GM12878 (cell line): ENCODE measurements around the gene RETREG3. TPM values are rescaled to one million over a fixed set of nuclear protein-coding genes. Genes with fewer than 3 reads are reported as not detected.

ENCODE experiments used
- ATAC-seq: fragments of 200-7000 bp; cut with Tn5 transposase; 3 replicates; pipeline ENCODE4 v1.9.1; 2020; ENCODE audit warnings: mild to moderate bottlenecking, moderate library complexity
- BruUV-seq: library from RNA; stranded (reverse); fragments of 400-500 nt; replicated peaks from 2 replicates; lab custom pipeline; 2021; lab: Mats Ljungman, UMichigan
- CTCF ChIA-PET: fragments of 300-600 bp; sonication (Branson Sonifier 250); formaldehyde crosslinking; extraction: SDS; loops from one replicate; lab custom pipeline; 2021; ENCODE audit warnings: inconsistent platforms; lab: Yijun Ruan, JAX
- POLR2A ChIA-PET: fragments of 350-600 bp; formaldehyde crosslinking; extraction: SDS; loops from one replicate; lab custom pipeline; 2021; ENCODE audit warnings: inconsistent platforms; lab: Charles Lee
- RAD21 ChIA-PET: fragments of 300-600 bp; sonication (Branson Sonifier 250); formaldehyde crosslinking; loops from one replicate; lab custom pipeline; 2023; ENCODE audit warnings: antibody characterized with exemption; ENCODE audit not compliant: unreplicated experiment; lab: Charles Lee
- SMC1A ChIA-PET: fragments of 300-600 bp; sonication (Branson Sonifier 250); formaldehyde crosslinking; loops from one replicate; lab custom pipeline; 2023; ENCODE audit not compliant: unreplicated experiment, uncharacterized antibody; lab: Charles Lee
- DNase-seq: peaks from one replicate; pipeline ENCODE4 v3.0.0-alpha.2; 2011; ENCODE audit warnings: low read depth, low spot score
- FAIRE-seq: peaks from 3 replicates; lab custom pipeline; 2011; peaks lifted over from hg19 to GRCh38; lab: Jason Lieb, UNC
- H2AFZ ChIP-seq: 2 replicates; pipeline ENCODE4 v1.6.0; 2011; ENCODE audit warnings: low read depth, low read length, control low read depth; ENCODE audit not compliant: control insufficient read depth
- H3K27ac ChIP-seq: 2 replicates; pipeline ENCODE4 v1.5.1; 2011; ENCODE audit warnings: control low read depth; ENCODE audit not compliant: control insufficient read depth, insufficient read depth
- H3K27me3 ChIP-seq, 2 experiments: replicated peaks in 1 of 2; 2 replicates each; pipeline versions ENCODE4 v1.6.0 to v1.6.1; 2011; ENCODE audit warnings: low read length in 1 of 2; ENCODE audit not compliant: control insufficient read depth in 2 of 2, insufficient read depth in 2 of 2
- H3K36me3 ChIP-seq, 2 experiments: 2 replicates each; pipeline ENCODE4 v1.5.1; 2011; ENCODE audit warnings: low read length in 1 of 2; ENCODE audit not compliant: control insufficient read depth in 2 of 2, insufficient read depth in 2 of 2
- H3K4me1 ChIP-seq: 2 replicates; pipeline ENCODE4 v1.6.1; 2011; ENCODE audit warnings: mild to moderate bottlenecking, low read length, moderate library complexity, mixed read lengths; ENCODE audit not compliant: control insufficient read depth, insufficient read depth
- H3K4me2 ChIP-seq: 2 replicates; pipeline ENCODE4 v1.6.0; 2011; ENCODE audit warnings: control low read depth; ENCODE audit not compliant: control insufficient read depth, insufficient read depth
- H3K4me3 ChIP-seq: fragments of 200-600 bp; sonication (generic); 2 replicates; pipeline ENCODE4 v1.5.1; 2016
- H3K79me2 ChIP-seq: 2 replicates; pipeline ENCODE4 v1.6.0; 2011; ENCODE audit warnings: low read length; ENCODE audit not compliant: control insufficient read depth, insufficient read depth
- H3K9ac ChIP-seq: 2 replicates; pipeline ENCODE4 v1.8.0; 2011; ENCODE audit warnings: low read length, control low read depth, mixed read lengths; ENCODE audit not compliant: control insufficient read depth, insufficient read depth
- H3K9me3 ChIP-seq: replicated peaks from 3 replicates; pipeline ENCODE4 v1.5.1; 2011; ENCODE audit warnings: mild to moderate bottlenecking, low read length; ENCODE audit not compliant: control insufficient read depth, insufficient read depth
- H4K20me1 ChIP-seq: 2 replicates; pipeline ENCODE4 v1.6.0; 2011; ENCODE audit not compliant: control insufficient read depth, insufficient read depth
- CREB1 ChIP-seq: IDR thresholded peaks from 2 replicates; pipeline ENCODE4 v1.6.1; 2012; ENCODE audit warnings: low read depth, mild to moderate bottlenecking, inconsistent platforms
- EED ChIP-seq: sonication (generic); IDR thresholded peaks from 2 replicates; pipeline ENCODE4 v1.6.1; 2016; ENCODE audit warnings: antibody characterized with exemption, low read depth
- EP300 ChIP-seq, 2 experiments: fragments of 150-350 bp in 1 of 2; IDR thresholded peaks; 2 replicates each; pipeline ENCODE4 v1.6.1; 2011 to 2012; ENCODE audit warnings: low read depth in 2 of 2, low read length in 2 of 2, borderline replicate concordance in 1 of 2, improper control_type of control experiment in 1 of 2, inconsistent platforms in 1 of 2; ENCODE audit not compliant: control insufficient read depth in 1 of 2
- FOXK2 ChIP-seq: fragments of 450-650 bp; IDR thresholded peaks from 2 replicates; pipeline ENCODE4 v1.6.1; 2017; ENCODE audit warnings: mild to moderate bottlenecking, moderate library complexity
- HDGF ChIP-seq: fragments of 450-650 bp; IDR thresholded peaks from 2 replicates; pipeline ENCODE4 v1.6.1; 2016; ENCODE audit warnings: antibody characterized with exemption
- IKZF1 ChIP-seq: fragments of 450-650 bp; conservative IDR thresholded peaks from 2 replicates; pipeline ENCODE4 v1.6.1; 2017; ENCODE audit warnings: antibody characterized with exemption, mild to moderate bottlenecking
- JUNB ChIP-seq: IDR thresholded peaks from 2 replicates; pipeline ENCODE4 v1.6.1; 2016; ENCODE audit warnings: antibody characterized with exemption, mild to moderate bottlenecking
- MEF2A ChIP-seq: IDR thresholded peaks from 2 replicates; pipeline ENCODE4 v1.6.1; 2011; ENCODE audit warnings: low read depth, mild to moderate bottlenecking, low read length, moderate library complexity; ENCODE audit not compliant: insufficient read depth
- NFIC ChIP-seq: IDR thresholded peaks from 2 replicates; pipeline ENCODE4 v1.6.1; 2012; ENCODE audit warnings: low read depth, mild to moderate bottlenecking, inconsistent platforms, low read length, moderate library complexity
- NFYA ChIP-seq: IDR thresholded peaks from 2 replicates; pipeline ENCODE4 v1.6.1; 2011; ENCODE audit warnings: low read depth, mild to moderate bottlenecking, low read length, improper control_type of control experiment, borderline replicate concordance
- NRF1 ChIP-seq: conservative IDR thresholded peaks from 2 replicates; pipeline ENCODE4 v1.6.1; 2011; ENCODE audit warnings: mild to moderate bottlenecking, low read depth, low read length, improper control_type of control experiment
- POLR2A ChIP-seq: IDR thresholded peaks from 2 replicates; pipeline ENCODE4 v1.6.1; 2011; ENCODE audit warnings: low read depth, mild to moderate bottlenecking, low read length
- SPI1 ChIP-seq: IDR thresholded peaks from 2 replicates; pipeline ENCODE4 v1.6.1; 2011; ENCODE audit warnings: low read depth, mild to moderate bottlenecking, low read length, moderate library complexity, borderline replicate concordance; ENCODE audit not compliant: insufficient read depth
- STAT3 ChIP-seq: IDR thresholded peaks from 2 replicates; pipeline ENCODE4 v1.6.1; 2011; ENCODE audit warnings: low read depth, low read length, improper control_type of control experiment
- TARDBP ChIP-seq: IDR thresholded peaks from 2 replicates; pipeline ENCODE4 v1.6.1; 2016; ENCODE audit warnings: borderline replicate concordance
- WGBS: methylation state at CpG from one replicate; pipeline ENCODE4 v1.1.6; 2016; ENCODE audit warnings: low lambda C conversion rate; ENCODE audit not compliant: insufficient replicate concordance, insufficient coverage; ENCODE audit errors: missing lambda C conversion rate; 5-methylcytosine and 5-hydroxymethylcytosine counted together
- in situ Hi-C: fragments of 300-500 bp; cut with MboI; formaldehyde crosslinking; loops from 9 replicates; pipeline ENCODE4 v1.14.3; 2018; ENCODE audit warnings: mixed read lengths
- intact Hi-C: fragments of 100-400 bp; cut with micrococcal nuclease; formaldehyde crosslinking; loops from one replicate; pipeline ENCODE4 v1.14.2; 2022; ENCODE audit not compliant: unreplicated experiment
- polyA plus RNA-seq, 11 experiments: library from polyadenylated mRNA; depleted of rRNA in 4 of 11; unstranded in 6 of 11; stranded (reverse) in 5 of 11; fragments of >200 nt; fragmentation: Nextera tagmentation in 4 of 11; fragmentation: Illumina TruSeq in 1 of 11; extraction: Ambion mirVana in 4 of 11; extraction: Trizol in 1 of 11; gene quantifications; 1 replicate in 1 of 11; 2 replicates in 10 of 11; pipeline versions ENCODE4 v1.2.1 to v1.2.3, GENCODE V29; 2011 to 2016; ENCODE audit warnings: inconsistent platforms in 2 of 11, missing spikeins in 2 of 11, low read depth in 1 of 11
- total RNA-seq, 4 experiments: library from RNA; depleted of rRNA in 3 of 4; stranded (reverse); fragments of >200 nt in 3 of 4; fragmentation: Illumina TruSeq in 1 of 4; extraction: Trizol in 1 of 4; gene quantifications; 2 replicates each; pipeline versions ENCODE4 v1.2.1 to v1.2.3, GENCODE V29; 2013 to 2021
- TF ChIP-seq, protein P1 (sequence below): fragments of 150-350 bp; IDR thresholded peaks from 2 replicates; pipeline ENCODE4 v1.6.1; 2016; ENCODE audit warnings: low read depth, low read length
- TF ChIP-seq, protein P2 (sequence below): IDR thresholded peaks from 2 replicates; pipeline ENCODE4 v1.6.1; 2012; ENCODE audit warnings: mild to moderate bottlenecking, low read depth, low read length

The RETREG3 gene
- total and polyA plus RNA-seq, 10 of the 15 experiments (the other 5 are each of a cell fraction or from before 2014, with no cell fraction given): 7.0 to 50.6 (median 27.3) TPM

DNA sequence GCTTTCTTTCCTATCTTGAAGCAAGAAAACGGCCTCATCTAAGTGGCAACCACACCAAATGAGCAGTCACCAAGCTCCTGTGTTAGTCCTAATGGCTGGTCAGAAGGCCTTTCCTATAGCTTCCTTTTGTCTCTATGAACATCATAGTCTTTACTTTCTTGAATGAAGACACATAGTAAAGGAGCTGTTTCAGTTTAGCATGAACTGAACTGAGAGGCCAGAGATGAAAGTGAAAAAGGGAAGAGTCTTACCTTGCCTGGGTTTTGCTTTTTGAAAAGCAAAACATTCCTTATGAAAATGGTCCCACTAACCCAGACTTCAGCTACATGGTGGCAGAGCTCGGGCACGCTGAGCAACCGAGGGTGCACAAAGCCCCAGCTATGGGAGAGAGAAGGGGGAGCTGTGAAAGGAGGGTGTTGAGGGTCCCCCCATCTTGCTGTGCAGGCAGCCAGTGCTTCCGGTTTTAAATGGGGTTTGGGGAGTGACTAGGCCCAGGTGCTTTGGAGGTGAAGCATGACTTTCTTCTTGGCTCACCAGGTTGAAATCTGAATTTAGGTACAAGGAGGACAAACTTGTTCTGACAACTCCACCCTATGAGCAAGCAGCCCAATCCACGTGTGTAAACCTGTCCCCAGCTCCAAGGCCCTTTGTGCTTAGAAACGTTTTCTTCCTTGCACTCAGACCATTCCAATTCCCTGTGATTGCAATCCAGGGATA is 22.5 kb downstream of the RETREG3 start:
- ChIA-PET POLR2A (interaction anchor here (0.7 to 3.0 kb wide), 14 partner anchors 10 to 186 kb away, joined by 3 to 18 read pairs (median 4); partner anchors contain the start of genes NAGLU, PLEKHH3, RETREG3 and TUBG1), CTCF (interaction anchor here (0.7 to 3.4 kb wide), 15 partner anchors 9 to 193 kb away, joined by 3 to 34 read pairs (median 4); partner anchors contain the start of genes NAGLU, PLEKHH3, PSMC3IP and RETREG3), SMC1A (interaction anchor here (0.7 to 7.1 kb wide), 15 partner anchors 8 to 177 kb away, joined by 3 to 69 read pairs (median 5); partner anchors contain the start of genes CCR10, PLEKHH3, PSMC3IP and RETREG3), RAD21 (interaction anchor here (1.0 to 3.6 kb wide), 13 partner anchors 9 to 177 kb away, joined by 3 to 30 read pairs (median 7); partner anchors contain the start of genes PLEKHH3, PSMC3IP, RETREG3 and TUBG1)
- Histone ChIP-seq H3K4me1 (peaks cover 32% of the 10 kb centered on the region), H3K79me2 (peaks cover 3% of the 10 kb centered on the region), H3K9ac (peak overlapping the region; percentile 5; the same call in 1 of the 2 replicates), H2AFZ (peak overlapping the region; percentile 35), H3K9me3 (no peaks in the 10 kb centered on the region), H3K4me3 (peak overlapping the region; percentile 41; the same call in 1 of the 2 replicates), H4K20me1 (no peaks in the 10 kb centered on the region), H3K27me3 (no peaks in the 10 kb centered on the region), H3K4me2 (peak overlapping the region; percentile 51), H3K36me3 (peaks cover 24 to 57% of the 10 kb centered on the region in 2 experiments), H3K27ac (peak overlapping the region; percentile 60)
- WGBS: 0% methylated on average over 7 of the region's 7 CpGs
- ATAC-seq (peak; percentile 94), FAIRE-seq (peak; percentile 83), DNase-seq (no peak)
- BruUV-seq: TSS peak; percentile 48
- in situ Hi-C loops (no loop called here), intact Hi-C loops (no loop called here)
- TF ChIP-seq, protein P1, sequence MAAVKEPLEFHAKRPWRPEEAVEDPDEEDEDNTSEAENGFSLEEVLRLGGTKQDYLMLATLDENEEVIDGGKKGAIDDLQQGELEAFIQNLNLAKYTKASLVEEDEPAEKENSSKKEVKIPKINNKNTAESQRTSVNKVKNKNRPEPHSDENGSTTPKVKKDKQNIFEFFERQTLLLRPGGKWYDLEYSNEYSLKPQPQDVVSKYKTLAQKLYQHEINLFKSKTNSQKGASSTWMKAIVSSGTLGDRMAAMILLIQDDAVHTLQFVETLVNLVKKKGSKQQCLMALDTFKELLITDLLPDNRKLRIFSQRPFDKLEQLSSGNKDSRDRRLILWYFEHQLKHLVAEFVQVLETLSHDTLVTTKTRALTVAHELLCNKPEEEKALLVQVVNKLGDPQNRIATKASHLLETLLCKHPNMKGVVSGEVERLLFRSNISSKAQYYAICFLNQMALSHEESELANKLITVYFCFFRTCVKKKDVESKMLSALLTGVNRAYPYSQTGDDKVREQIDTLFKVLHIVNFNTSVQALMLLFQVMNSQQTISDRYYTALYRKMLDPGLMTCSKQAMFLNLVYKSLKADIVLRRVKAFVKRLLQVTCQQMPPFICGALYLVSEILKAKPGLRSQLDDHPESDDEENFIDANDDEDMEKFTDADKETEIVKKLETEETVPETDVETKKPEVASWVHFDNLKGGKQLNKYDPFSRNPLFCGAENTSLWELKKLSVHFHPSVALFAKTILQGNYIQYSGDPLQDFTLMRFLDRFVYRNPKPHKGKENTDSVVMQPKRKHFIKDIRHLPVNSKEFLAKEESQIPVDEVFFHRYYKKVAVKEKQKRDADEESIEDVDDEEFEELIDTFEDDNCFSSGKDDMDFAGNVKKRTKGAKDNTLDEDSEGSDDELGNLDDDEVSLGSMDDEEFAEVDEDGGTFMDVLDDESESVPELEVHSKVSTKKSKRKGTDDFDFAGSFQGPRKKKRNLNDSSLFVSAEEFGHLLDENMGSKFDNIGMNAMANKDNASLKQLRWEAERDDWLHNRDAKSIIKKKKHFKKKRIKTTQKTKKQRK: no peak
- TF ChIP-seq NRF1: no peak
- TF ChIP-seq CREB1: no peak
- TF ChIP-seq STAT3: no peak
- peak; percentile 48; the same call in 1 of the 2 replicates for TF ChIP-seq IKZF1
- no peak for TF ChIP-seq NFIC
- no peak for TF ChIP-seq JUNB
- peak; percentile 58; the same call in 1 of the 2 replicates for TF ChIP-seq SPI1
- no peak for TF ChIP-seq FOXK2
- no peak for TF ChIP-seq MEF2A
- no peak for TF ChIP-seq NFYA
- TF ChIP-seq, protein P2, sequence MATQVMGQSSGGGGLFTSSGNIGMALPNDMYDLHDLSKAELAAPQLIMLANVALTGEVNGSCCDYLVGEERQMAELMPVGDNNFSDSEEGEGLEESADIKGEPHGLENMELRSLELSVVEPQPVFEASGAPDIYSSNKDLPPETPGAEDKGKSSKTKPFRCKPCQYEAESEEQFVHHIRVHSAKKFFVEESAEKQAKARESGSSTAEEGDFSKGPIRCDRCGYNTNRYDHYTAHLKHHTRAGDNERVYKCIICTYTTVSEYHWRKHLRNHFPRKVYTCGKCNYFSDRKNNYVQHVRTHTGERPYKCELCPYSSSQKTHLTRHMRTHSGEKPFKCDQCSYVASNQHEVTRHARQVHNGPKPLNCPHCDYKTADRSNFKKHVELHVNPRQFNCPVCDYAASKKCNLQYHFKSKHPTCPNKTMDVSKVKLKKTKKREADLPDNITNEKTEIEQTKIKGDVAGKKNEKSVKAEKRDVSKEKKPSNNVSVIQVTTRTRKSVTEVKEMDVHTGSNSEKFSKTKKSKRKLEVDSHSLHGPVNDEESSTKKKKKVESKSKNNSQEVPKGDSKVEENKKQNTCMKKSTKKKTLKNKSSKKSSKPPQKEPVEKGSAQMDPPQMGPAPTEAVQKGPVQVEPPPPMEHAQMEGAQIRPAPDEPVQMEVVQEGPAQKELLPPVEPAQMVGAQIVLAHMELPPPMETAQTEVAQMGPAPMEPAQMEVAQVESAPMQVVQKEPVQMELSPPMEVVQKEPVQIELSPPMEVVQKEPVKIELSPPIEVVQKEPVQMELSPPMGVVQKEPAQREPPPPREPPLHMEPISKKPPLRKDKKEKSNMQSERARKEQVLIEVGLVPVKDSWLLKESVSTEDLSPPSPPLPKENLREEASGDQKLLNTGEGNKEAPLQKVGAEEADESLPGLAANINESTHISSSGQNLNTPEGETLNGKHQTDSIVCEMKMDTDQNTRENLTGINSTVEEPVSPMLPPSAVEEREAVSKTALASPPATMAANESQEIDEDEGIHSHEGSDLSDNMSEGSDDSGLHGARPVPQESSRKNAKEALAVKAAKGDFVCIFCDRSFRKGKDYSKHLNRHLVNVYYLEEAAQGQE: no peak
- no peak for TF ChIP-seq TARDBP
- TF ChIP-seq HDGF: 0 out of 2 replicates have a peak, but pooled peaks have one; percentile 45
- TF ChIP-seq EED: 0 out of 2 replicates have a peak, but pooled peaks have one; percentile 16
- TF ChIP-seq POLR2A: peak; percentile 39; the same call in 1 of the 2 replicates
- TF ChIP-seq EP300 (IDR thresholded peaks at IDR 0.05; ENCODE audit: borderline replicate concordance in 1 of 2, control insufficient read depth in 1 of 2, low read depth in 2 of 2, low read length in 2 of 2): no peak
